SK-N-SH treated with all-trans-retinoic acid at 6 μM for 48 hours (cell line): ENCODE results near the gene CST1.

Source experiments
- PATZ1 ChIP-seq: fragments of 250-450 bp; sonication (Bioruptor Pico); IDR thresholded peaks from 2 replicates; pipeline ENCODE4 v1.8.0; 2020; ENCODE audit warnings: mild to moderate bottlenecking, moderate library complexity, borderline replicate concordance
- TF ChIP-seq, protein P1 (sequence below): fragments of 250-450 bp; sonication (Bioruptor Pico); IDR thresholded peaks from 2 replicates; pipeline ENCODE4 v1.5.1; 2020; ENCODE audit warnings: low read depth, mild to moderate bottlenecking, moderate library complexity

GRCh38 chr20:23766531-23766930 is 15.8 kb upstream of the CST1 start:
- TF ChIP-seq PATZ1 (CRISPR knock-in tag): no peak
- TF ChIP-seq, protein P1, sequence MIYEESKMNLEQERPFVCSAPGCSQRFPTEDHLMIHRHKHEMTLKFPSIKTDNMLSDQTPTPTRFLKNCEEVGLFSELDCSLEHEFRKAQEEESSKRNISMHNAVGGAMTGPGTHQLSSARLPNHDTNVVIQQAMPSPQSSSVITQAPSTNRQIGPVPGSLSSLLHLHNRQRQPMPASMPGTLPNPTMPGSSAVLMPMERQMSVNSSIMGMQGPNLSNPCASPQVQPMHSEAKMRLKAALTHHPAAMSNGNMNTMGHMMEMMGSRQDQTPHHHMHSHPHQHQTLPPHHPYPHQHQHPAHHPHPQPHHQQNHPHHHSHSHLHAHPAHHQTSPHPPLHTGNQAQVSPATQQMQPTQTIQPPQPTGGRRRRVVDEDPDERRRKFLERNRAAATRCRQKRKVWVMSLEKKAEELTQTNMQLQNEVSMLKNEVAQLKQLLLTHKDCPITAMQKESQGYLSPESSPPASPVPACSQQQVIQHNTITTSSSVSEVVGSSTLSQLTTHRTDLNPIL (CRISPR knock-in tag): no peak
